Measurements from ENCODE around the gene BZW2.
"Not testable (repeated sequence)": the region's sequence is repeated elsewhere in the genome, so short reads cannot be mapped to it uniquely, and the experiment has no call there.

BZW2 gene

GRCh38 chr7:16670731-16671344 lies 24.9 kb downstream of the BZW2 start:
- no peak for DNase-seq (ENCODE audit: low read depth)

DNA sequence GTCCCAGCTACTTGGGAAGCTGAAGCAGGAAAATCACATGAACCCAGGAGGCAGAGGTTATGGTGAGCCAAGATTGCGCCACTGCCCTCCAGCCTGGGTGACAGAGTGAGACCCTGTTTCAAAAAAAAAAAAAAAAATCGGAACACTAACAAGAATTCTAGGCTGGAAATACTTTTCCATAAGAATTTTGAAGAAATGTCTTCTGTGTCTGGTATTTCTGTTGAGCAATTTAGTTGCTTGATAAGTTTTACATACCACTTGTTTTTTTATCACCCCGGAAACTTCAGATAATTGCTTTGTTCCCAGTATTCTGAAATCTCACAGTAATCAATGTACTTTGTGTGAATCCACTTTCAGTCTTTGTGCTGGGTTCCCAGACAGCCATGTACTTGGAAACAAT lies 25.8 kb downstream of the BZW2 start:
- no peak for DNase-seq (ENCODE audit: low read depth)

DNA sequence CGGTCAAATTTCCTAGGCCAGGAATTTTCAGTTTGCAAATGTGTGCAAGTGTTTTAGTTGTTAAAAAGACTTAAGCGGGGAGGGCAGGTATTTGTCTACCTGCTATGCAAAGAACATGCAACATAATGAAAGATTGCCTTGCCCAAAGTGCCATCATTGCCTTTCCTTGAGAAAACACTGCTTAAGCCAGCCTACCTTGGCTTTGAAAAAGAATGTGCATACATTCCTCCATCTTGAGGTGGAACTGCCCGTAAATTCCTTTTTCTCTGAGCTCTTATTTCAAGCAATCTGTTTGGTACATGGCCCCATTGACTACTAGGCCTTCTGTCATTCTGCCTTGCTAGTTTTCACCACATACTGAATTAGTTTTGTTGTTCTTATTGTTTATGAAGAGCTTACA lies 29.3 kb downstream of the BZW2 start:
- DNase-seq (ENCODE audit: low read depth), result no peak

DNA sequence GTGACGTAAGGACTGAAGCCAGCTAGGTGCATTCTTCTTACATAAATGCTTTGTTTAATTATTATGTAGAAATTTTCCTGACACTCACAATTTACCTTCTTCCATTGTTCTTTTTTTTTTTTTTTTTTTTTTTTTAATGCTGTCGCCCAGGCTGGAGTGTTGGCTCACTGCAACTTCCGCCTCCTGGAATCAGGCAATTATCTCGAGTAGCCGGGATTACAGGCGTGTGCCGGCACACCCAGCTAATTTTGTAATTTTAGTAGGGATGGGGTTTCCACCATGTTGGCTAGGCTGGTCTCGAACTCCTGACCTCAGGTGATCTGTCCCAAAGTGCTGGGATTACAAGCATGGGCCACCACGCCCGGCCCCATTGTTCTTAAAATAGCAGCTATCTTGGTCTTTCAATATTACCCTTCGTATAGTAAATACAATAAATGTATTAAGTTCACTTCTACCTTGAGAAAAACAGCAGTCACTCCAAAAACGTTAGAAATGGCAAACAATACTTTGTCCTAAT lies 32.1 kb downstream of the BZW2 start:
- no peak for DNase-seq (ENCODE audit: low read depth)

DNA sequence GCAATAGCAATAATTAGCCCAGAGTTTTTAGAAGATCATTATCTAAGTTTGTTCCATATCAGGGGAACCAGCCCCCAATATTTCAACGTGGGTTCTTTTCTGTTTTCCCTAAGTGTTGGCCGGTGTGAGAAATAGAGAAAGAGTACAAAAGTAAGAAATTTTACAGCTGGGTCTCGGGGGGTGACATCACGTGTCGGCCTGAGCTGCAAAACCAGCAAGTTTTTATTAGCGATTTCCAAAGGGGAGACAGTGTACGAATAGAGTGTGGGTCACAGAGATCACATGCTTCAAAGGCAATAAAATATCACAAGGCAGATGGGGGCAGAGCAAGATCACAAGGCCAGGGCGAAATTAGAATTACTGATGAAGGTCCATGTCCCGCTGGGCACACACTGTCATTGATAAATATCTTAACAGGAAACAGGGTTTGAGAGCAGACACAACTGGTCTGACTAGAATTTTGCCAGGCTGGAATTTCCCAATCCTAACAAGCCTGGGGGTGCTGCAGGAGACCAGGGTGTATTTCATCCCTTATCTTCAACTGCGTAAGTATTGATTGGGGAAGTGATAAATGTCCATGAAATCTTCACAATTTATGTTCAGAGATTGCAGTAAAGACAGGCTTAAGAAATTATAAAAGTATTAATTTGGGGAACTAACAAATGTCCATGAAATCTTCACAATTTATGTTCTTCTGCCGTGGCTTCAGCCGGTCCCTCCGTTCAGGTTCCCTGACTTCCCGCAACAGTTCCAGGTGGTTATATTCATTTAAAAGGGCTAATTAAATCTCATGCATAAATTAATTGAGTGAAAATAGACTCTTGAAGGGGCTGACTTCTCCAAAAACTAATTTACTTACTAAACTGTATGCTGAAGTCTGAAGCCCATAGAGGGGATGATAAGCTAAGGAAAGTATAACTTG lies 32.9 kb downstream of the BZW2 start:
- not testable (repeated sequence) for DNase-seq (ENCODE audit: low read depth)

- DNase-seq (ENCODE audit: low read depth), result no peak
Measured at GRCh38 chr7:16684935-16685334, 39.0 kb downstream of the BZW2 start.

DNA sequence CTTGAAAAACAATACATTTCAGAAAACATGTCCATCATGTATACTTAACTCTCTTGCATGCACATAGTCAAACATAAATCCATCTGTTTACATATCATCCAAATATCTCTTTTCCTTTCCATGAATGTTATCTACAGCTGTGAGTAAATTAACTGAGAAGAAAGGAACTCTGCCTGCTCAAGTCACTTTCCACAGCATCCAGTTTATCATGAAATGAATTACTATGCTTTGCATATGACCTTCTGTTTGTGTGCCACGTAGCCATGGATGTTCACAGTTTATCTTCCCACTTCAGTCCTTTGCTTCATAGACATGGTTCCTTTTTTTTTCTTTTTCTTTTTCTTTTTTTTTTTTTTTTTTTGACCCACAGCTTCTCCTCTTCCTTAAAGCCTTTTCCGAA lies 39.6 kb downstream of the BZW2 start:
- DNase-seq (ENCODE audit: low read depth), result no peak

- no peak for DNase-seq (ENCODE audit: low read depth)
Measured at GRCh38 chr7:16688249-16688648, 42.3 kb downstream of the BZW2 start.

GRCh38 chr7:16691241-16691640 lies 45.3 kb downstream of the BZW2 start:
- no peak for DNase-seq (ENCODE audit: low read depth)

DNA sequence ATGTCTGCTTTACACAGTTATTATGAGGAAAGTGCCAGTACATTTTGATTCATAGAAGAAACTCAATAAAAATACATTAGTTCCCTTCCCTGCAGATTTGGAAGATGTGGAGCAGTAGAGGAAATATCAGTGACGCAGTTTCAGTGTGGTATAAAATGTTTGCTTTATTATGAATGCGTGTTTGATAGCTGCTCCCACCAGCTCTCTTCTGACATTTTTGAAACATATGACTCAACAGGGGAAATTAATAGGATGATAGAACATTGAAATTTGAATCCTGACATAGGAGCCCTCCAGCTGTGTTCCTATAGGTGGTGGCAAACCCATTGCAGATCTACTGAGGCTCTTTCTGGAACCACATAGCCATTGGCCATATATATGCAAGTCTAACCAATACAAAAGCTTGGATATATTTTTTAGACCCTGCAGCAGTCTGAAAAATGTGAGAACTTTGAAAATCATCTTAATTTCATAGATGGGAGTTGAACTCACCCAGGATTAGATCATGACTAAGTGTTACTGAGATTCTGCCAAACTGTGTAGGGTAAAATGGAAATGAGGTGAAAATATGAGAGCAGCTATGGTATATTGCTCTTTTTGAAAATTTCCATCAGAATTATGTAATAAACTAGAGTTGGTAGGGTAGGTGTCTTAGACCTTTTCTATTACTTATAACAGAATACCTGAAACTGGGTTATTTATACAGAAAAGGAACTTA lies 47.8 kb downstream of the BZW2 start:
- DNase-seq (ENCODE audit: low read depth), result no peak

- DNase-seq (ENCODE audit: low read depth), result no peak
Measured at GRCh38 chr7:16694806-16695205, 48.8 kb downstream of the BZW2 start.

GRCh38 chr7:16695621-16696237 lies 49.7 kb downstream of the BZW2 start:
- DNase-seq (ENCODE audit: low read depth), result peak; percentile 52

DNA sequence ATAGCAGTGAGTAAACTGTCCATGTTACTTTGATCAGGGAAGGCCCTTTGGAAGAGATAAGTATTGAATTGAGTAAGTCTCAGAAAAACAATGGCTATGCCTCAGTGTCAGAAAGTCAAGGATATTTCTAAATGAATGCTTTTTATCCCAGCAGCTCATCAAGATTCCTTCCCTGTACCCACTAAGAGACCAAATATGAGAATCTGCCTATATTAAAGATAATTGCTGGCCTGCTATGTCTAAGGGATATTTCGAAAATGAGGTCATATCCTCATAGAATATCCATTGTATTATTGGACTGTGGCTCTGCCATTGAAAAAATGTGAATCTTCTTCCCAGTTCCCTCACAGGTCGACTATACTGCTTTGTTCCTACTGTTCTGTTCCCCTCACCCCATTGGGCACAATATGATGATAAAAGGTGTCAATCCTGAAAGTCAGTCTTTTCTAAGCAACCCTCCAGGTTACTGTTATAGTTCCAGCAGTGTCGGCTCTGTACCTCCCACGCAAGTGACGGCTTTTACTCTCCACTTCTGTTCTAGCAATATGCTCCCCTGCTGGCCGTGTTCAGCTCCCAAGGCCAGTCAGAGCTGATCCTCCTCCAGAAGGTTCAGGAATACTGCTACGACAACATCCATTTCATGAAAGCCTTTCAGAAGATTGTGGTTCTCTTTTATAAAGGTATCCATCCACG lies 51.7 kb downstream of the BZW2 start:
- peak; percentile 49 for DNase-seq (ENCODE audit: low read depth)

- no peak for DNase-seq (ENCODE audit: low read depth)
Measured at GRCh38 chr7:16698200-16698905, 52.4 kb downstream of the BZW2 start.

- no peak for DNase-seq (ENCODE audit: low read depth)
Measured at GRCh38 chr7:16702441-16702840, 56.5 kb downstream of the BZW2 start.

GRCh38 chr7:16708511-16708910 lies 62.5 kb downstream of the BZW2 start:
- DNase-seq (ENCODE audit: low read depth), result no peak

- DNase-seq (ENCODE audit: low read depth), result peak; percentile 97
Measured at GRCh38 chr7:16708980-16709379, 63.0 kb downstream of the BZW2 start.

- no peak for DNase-seq (ENCODE audit: low read depth)
Measured at GRCh38 chr7:16710651-16711050, 64.7 kb downstream of the BZW2 start.

- DNase-seq (ENCODE audit: low read depth), result no peak
Measured at GRCh38 chr7:16711730-16712129, 65.7 kb downstream of the BZW2 start.

DNA sequence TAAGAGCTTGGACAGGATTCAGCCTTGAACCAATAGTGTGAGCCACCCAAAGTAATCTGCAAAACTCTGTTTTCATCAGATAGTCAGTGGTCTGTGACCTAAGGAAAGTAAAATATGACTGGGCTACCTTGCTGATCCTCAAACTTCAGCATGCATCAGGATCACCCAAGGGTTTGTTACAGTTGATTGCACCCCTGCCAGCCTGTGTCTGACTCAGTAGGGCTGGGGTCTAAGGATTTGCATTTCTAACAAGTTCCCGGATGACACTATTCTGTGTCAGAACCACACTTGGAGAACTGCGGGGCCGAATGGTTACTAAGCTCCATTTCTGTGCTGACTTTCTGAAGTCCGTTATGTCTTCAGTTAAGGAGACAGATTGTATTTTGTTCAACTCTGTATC lies 66.9 kb downstream of the BZW2 start:
- peak; percentile 55 for DNase-seq (ENCODE audit: low read depth)

GRCh38 chr7:16715928-16716327 lies 69.9 kb downstream of the BZW2 start:
- DNase-seq (ENCODE audit: low read depth), result no peak
